Posterior vena cava (tissue), 2 donors: ENCODE data around the gene GOLGA1. TPM values are rescaled to one million over a fixed set of nuclear protein-coding genes. Genes with fewer than 3 reads are reported as not detected.

ENCODE experiments used
- DNase-seq: peaks from one replicate; pipeline ENCODE4 v3.0.0-alpha.2; 2020; ENCODE audit warnings: low spot score
- intact Hi-C, 2 donors: fragments of 100-400 bp; cut with DNase I; formaldehyde crosslinking; loops; one replicate each; pipeline versions ENCODE4 v1.14.1 to v1.14.2; 2022 to 2023
- total RNA-seq, 2 donors: library from RNA; stranded (reverse); fragmentation: NEBNext Ultra II Directional; extraction: Animal tissue kit (Norgen Biotek cat#: 25700); gene quantifications; one replicate each; pipeline ENCODE4 v1.2.1, GENCODE V29; 2021
- donor health status: DM: yes; HTN: yes; CAD: no.
- donor health status: DM: yes; HTN: yes; CAD: no.

The GOLGA1 gene
- total RNA-seq, 2 donors from 2014 or later: 21.0 to 21.5 TPM

- intact Hi-C loops: no loop called here
- DNase-seq: peak; percentile 22
Measured at GRCh38 chr9:124887832-124888231, 53.1 kb downstream of the GOLGA1 start.

- intact Hi-C loops: no loop called here
Measured at GRCh38 chr9:124886866-124887492, 53.9 kb downstream of the GOLGA1 start.

DNA sequence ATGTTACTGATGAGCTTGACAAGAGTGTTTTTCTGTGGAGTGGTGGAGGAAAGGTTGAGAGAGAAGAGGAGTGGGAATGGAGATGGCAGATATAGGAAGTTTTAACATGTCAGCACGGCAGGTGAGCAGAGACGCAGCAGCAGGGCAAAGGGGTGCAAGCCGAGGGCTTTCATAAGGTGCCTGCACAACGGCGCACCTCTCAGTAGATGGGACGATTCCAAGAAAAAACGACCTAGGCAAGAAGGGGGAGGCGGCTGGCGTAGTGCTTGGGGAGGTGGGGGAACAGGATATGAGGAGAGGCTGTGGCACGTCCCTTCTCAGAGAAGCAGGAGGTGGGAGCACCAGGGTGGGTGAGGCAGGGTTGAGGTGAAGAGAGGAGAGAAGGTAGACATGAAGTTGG is 54.4 kb downstream of the GOLGA1 start:
- intact Hi-C loops: no loop called here
- DNase-seq: peak; percentile 61

More at GRCh38 chr9:124886866-124887492, 53.9 kb downstream of the GOLGA1 start:
- peak; percentile 41 for DNase-seq

- intact Hi-C loops: no loop called here
Measured at GRCh38 chr9:124885551-124885950, 55.3 kb downstream of the GOLGA1 start.

DNA sequence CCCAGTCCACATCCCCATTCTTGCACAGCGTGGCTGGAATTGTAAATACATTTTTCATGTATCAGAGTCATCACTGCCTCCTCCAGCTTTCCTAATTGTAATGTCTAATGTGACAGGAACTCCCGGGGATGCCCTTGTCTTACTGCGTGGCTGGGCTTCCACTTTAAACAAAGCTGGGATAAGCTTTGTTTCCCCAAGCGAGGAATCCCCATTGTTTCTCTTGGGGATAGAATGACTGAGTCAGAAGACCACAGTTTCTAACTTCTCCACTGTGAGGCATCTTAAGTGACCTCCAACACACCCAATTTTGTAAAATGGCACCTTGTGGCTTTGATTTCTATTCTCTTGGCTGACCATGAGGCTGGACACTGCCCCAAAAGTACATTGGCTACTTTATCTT is 56.5 kb downstream of the GOLGA1 start:
- intact Hi-C loops: no loop called here
- DNase-seq: peak; percentile 14

More at GRCh38 chr9:124885551-124885950, 55.3 kb downstream of the GOLGA1 start:
- DNase-seq: peak; percentile 54

- peak; percentile 16 for DNase-seq
- intact Hi-C loops: no loop called here
Measured at GRCh38 chr9:124882231-124882630, 58.7 kb downstream of the GOLGA1 start.

DNA sequence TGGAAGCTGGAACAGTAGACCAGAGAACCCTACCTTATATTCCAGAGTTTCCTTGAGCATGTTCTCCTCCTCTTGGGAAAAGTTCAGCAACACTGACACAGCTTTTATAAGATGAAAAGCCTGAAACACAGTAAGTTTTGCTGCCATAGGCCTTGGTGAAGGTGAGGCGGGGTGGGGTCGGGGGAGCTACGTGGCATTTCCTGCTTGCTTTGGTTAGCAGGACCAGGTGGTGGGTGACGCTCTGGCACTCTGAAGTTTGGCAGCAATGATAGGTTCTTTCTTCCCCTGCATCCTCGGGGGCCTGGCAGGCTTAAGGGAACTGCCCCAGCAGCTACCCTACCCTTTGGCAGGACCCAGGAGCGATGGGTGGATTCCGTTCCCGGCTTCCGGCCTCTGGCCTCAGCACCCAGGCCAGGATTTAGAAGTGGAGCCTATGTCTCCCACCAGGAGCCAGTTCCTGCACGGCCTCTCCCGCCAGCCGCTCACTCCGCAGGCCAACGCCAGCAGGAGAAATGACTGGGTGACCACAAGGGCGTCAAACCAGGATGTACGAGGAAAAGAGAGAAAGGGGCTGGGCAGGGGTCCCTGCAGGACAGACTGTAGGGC is 59.6 kb downstream of the GOLGA1 start:
- intact Hi-C loops: no loop called here
- no peak for DNase-seq

DNA sequence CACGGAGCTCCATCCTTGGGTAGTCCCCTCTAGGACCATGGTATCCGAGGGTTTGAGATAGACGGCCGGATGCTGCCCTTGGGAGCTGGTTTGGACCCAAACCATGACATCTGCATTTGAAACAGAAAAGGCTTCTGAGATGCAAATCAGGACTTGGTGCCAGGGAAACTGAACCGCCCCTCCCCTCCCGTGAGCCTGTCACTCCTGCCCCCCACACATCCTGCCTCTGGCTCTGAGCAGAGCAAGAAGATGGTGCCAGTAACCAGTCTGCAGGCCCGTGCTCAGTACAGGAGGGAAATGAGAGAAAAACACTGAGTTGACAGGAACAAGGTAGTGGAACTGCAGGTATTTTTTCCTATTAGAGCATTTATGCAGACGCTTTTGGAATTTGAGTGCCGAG is 60.4 kb downstream of the GOLGA1 start:
- intact Hi-C loops: no loop called here
- DNase-seq: no peak

DNA sequence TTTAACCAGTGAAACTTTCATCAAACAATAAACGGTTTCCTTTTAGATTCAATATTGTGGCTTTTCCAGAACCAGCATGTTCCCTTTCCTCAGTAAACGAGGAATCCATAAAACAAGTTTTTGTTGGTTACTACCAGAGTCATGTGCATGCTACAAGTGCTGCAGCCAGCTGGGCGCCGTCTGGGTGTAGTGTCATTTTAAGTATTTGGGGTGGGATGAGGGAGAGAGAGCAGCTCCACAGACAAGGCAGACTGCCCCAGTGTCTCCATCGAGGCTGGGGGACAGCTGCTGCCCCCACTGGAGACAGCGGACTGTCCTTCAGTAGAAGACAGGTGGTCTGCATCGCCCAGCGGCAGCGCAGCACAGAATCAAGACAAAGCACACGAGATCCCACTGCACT is 61.7 kb downstream of the GOLGA1 start:
- intact Hi-C loops: no loop called here
- DNase-seq: no peak

- intact Hi-C loops: no loop called here
- no peak for DNase-seq
Measured at GRCh38 chr9:124878518-124878917, 62.4 kb downstream of the GOLGA1 start.

DNA sequence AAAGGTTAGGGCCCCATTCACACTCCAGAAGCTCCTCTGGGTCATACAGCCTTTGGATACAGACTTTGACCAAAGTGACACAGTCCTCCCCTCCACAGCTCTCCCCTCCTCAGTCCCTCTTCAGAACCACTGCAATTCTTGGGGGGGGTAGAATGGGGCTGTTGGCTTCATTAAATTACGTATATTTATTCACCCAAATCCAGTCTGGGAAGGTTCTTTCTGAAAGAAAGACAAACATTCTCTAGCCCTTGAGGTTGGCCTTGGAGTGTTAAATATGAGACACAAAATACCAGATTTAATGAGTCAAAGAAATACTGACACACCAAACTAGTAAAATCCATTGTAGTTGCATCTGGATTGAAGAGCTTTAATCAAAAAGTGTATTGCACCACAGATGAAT is 62.9 kb downstream of the GOLGA1 start:
- intact Hi-C loops: no loop called here
- no peak for DNase-seq

DNA sequence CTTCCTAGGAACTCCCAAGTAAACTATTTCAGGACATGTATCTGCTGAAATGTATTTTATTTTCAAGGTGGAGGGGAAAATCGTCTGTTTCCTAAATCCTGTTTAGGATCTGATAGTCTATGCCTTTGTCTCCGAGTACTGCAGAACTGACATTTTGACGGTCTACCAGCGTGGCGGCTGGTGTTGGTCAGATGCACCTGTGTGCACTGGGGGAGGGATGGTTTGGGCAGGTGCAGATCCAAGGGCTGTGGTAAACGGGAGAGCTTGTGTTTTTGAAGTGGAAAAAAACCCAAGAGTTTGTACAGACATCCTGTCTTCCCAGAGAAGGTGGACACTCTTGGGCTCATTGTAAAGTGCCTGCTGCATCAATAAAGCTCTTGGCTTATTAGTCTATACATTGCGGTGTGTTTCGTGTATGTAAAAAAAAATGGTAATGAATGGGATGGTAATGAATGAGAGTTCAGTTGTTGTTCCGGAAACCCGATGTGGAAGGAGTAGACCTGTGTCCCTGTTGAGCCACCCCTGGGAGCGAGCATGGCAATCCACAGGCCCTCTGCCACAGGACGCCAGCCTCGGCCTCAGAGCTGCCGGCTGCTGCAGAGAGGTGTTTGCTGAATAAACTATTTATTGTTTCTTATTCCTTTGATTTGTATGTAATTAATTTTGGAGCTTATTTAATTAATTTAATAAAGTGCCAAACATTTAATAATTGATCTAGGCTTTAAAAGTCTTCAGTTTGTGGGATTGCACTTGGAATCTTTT is 63.7 kb downstream of the GOLGA1 start:
- intact Hi-C loops: no loop called here
- DNase-seq: no peak

GRCh38 chr9:124875501-124875900 is 65.4 kb downstream of the GOLGA1 start:
- intact Hi-C loops: no loop called here
- DNase-seq: no peak

GRCh38 chr9:124873664-124874063 is 67.2 kb downstream of the GOLGA1 start:
- intact Hi-C loops: no loop called here

GRCh38 chr9:124871156-124871561 is 69.7 kb downstream of the GOLGA1 start:
- intact Hi-C loops: no loop called here
- DNase-seq: no peak

More at GRCh38 chr9:124873664-124874063, 67.2 kb downstream of the GOLGA1 start:
- DNase-seq: no peak

GRCh38 chr9:124870723-124871122 is 70.2 kb downstream of the GOLGA1 start:
- intact Hi-C loops: no loop called here
- DNase-seq: no peak

- intact Hi-C loops: no loop called here
- DNase-seq: peak; percentile 88
Measured at GRCh38 chr9:124869986-124870560, 70.8 kb downstream of the GOLGA1 start.

GRCh38 chr9:124869466-124869985 is 71.4 kb downstream of the GOLGA1 start:
- intact Hi-C loops: no loop called here
- DNase-seq: no peak

GRCh38 chr9:124868511-124869465 is 72.1 kb downstream of the GOLGA1 start:
- intact Hi-C loops: no loop called here
- DNase-seq: peak; percentile 96
